Left lung (tissue), 10 donors: Measurements from ENCODE around the gene BAIAP2. TPM values are rescaled to one million over a fixed set of nuclear protein-coding genes. Genes with fewer than 3 reads are reported as not detected.

Source experiments
- ATAC-seq: fragments of 200-7000 bp; cut with Tn5 transposase; one replicate; pipeline ENCODE4 v1.9.1; 2020; ENCODE audit warnings: moderate library complexity
- DNase-seq, 4 donors: peaks; one replicate each; pipeline ENCODE4 v3.0.0-alpha.2; 2013 to 2020
- H3K27ac ChIP-seq, 2 donors: fragments of 200-600 bp; sonication (generic) in 1 of 2; one replicate each; pipeline versions ENCODE4 v1.5.0 to v1.8.0; 2020 to 2021
- H3K27me3 ChIP-seq, 2 donors: fragments of 200-600 bp; sonication (generic) in 1 of 2; one replicate each; pipeline versions ENCODE4 v1.5.0 to v1.8.0; 2020 to 2021
- H3K36me3 ChIP-seq, 2 donors: fragments of 200-600 bp; sonication (generic) in 1 of 2; one replicate each; pipeline versions ENCODE4 v1.5.0 to v1.8.0; 2020 to 2021
- H3K4me1 ChIP-seq, 2 donors: fragments of 200-600 bp; one replicate each; pipeline ENCODE4 v1.8.0; 2021
- H3K4me3 ChIP-seq, 2 donors: fragments of 200-600 bp; sonication (generic) in 1 of 2; one replicate each; pipeline versions ENCODE4 v1.5.0 to v1.8.0; 2020 to 2021; ENCODE audit warnings: mild to moderate bottlenecking in 1 of 2
- H3K9me3 ChIP-seq, 2 donors: fragments of 200-600 bp; sonication (generic) in 1 of 2; one replicate each; pipeline versions ENCODE4 v1.5.0 to v1.8.0; 2020 to 2021
- CTCF ChIP-seq, 2 donors: fragments of 200-600 bp; sonication (generic) in 1 of 2; IDR thresholded peaks; one replicate each; pipeline versions ENCODE4 v1.5.0 to v1.8.0; 2021; ENCODE audit warnings: antibody characterized with exemption in 2 of 2
- intact Hi-C, 2 donors: fragments of 100-400 bp; cut with DNase I; formaldehyde crosslinking; loops; one replicate each; pipeline versions ENCODE4 v1.11.2 to v1.14.2; 2022
- polyA plus RNA-seq, 6 donors: library from polyadenylated mRNA; unstranded; fragments of 120-200 nt; gene quantifications; one replicate each; pipeline ENCODE4 v1.2.1, GENCODE V29; 2013; ENCODE audit not compliant: insufficient read length in 6 of 6
- total RNA-seq, 2 donors: library from RNA; stranded (reverse); fragmentation: NEBNext Ultra II Directional; extraction: Animal tissue kit (Norgen Biotek cat#: 25700); gene quantifications; one replicate each; pipeline ENCODE4 v1.2.1, GENCODE V29; 2021
- donor health status: DM: no; HTN: yes; CAD: no.
- donor health status: DM: no; HTN: no; CAD: no.

BAIAP2 gene
- total and polyA plus RNA-seq, 8 donors, result 40.9 to 135 (median 52.6) TPM

DNA sequence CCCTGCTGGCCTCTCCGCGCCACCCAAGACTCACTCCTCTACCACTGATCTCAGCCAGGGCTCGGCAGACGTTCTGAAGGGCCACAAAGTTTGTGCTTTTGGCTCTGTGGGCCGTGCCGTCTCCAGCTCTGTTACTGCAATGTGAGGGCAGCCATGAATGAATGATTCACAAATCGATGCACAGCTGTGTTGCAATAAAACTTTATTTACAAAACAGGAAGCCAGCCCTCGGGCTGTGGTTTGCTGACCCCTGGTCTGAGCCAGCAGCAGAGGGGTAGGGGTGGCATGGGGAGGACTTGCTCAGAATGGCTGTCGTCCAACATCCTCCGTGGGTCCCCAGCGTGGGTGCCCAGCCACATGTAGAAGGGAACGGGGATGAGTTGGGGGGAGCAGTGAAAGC is 67.4 kb downstream of the BAIAP2 start:
- no peaks in the 10 kb centered on the region for H3K27me3 ChIP-seq
- ATAC-seq (no peak), DNase-seq (no peak)
- H3K9me3 ChIP-seq, result no peaks in the 10 kb centered on the region
- no peak overlapping the region for H3K27ac ChIP-seq
- peaks cover 0 to 67% of the 10 kb centered on the region in 2 donors for H3K36me3 ChIP-seq
- TF ChIP-seq CTCF (IDR thresholded peaks at IDR 0.05), result no peak
- no peak overlapping the region for H3K4me3 ChIP-seq
- intact Hi-C loops, result loop anchor here in 1 of 2 donors (5.0 kb wide), 1 partner anchor 115 kb away; no protein-coding TSS in a partner anchor
- peaks cover 9 to 20% of the 10 kb centered on the region in 2 donors for H3K4me1 ChIP-seq

GRCh38 chr17:81102869-81103268 is 67.9 kb downstream of the BAIAP2 start:
- no peak for DNase-seq
- intact Hi-C loops, result loop anchor here in 1 of 2 donors (5.0 kb wide), 1 partner anchor 116 kb away; no protein-coding TSS in a partner anchor
- TF ChIP-seq CTCF (IDR thresholded peaks at IDR 0.05), result no peak
- no peak overlapping the region for H3K27ac ChIP-seq
- no peaks in the 10 kb centered on the region for H3K27me3 ChIP-seq
- H3K9me3 ChIP-seq, result no peaks in the 10 kb centered on the region
- H3K4me3 ChIP-seq, result no peak overlapping the region
- H3K4me1 ChIP-seq, result peaks cover 4 to 15% of the 10 kb centered on the region in 2 donors
- ATAC-seq, result no peak
- H3K36me3 ChIP-seq, result peaks cover 0 to 72% of the 10 kb centered on the region in 2 donors

DNA sequence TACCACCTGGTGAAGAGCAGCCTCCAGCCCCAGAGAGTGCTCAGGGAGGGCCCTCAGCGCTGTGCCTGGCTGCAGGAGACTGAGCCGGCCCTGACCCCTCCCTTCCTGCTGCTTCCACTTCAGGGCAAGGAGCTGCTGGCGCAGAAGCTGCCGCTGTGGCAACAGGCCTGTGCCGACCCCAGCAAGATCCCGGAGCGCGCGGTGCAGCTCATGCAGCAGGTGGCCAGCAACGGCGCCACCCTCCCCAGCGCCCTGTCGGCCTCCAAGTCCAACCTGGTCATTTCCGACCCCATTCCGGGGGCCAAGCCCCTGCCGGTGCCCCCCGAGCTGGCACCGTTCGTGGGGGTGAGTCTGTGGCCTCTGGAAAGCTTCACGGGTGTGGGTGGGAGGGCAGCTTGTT is 68.4 kb downstream of the BAIAP2 start:
- no peak overlapping the region for H3K4me3 ChIP-seq
- H3K36me3 ChIP-seq, result peaks cover 0 to 77% of the 10 kb centered on the region in 2 donors
- intact Hi-C loops, result loop anchor here in 1 of 2 donors (5.0 kb wide), 1 partner anchor 116 kb away; no protein-coding TSS in a partner anchor
- H3K27me3 ChIP-seq, result no peaks in the 10 kb centered on the region
- ATAC-seq (no peak), DNase-seq (no peak)
- H3K27ac ChIP-seq, result no peak overlapping the region
- H3K4me1 ChIP-seq, result peaks cover 0 to 12% of the 10 kb centered on the region in 2 donors
- no peak for TF ChIP-seq CTCF (IDR thresholded peaks at IDR 0.05)
- no peaks in the 10 kb centered on the region for H3K9me3 ChIP-seq

GRCh38 chr17:81106716-81107115 is 71.8 kb downstream of the BAIAP2 start:
- no peak overlapping the region for H3K27ac ChIP-seq
- DNase-seq (no peak), ATAC-seq (no peak)
- peaks cover 0 to 88% of the 10 kb centered on the region in 2 donors for H3K36me3 ChIP-seq
- intact Hi-C loops, result no loop called here
- H3K9me3 ChIP-seq, result no peaks in the 10 kb centered on the region
- no peaks in the 10 kb centered on the region for H3K27me3 ChIP-seq
- peaks cover 0 to 5% of the 10 kb centered on the region in 2 donors for H3K4me1 ChIP-seq
- no peak for TF ChIP-seq CTCF (IDR thresholded peaks at IDR 0.05)
- no peak overlapping the region for H3K4me3 ChIP-seq

GRCh38 chr17:81108220-81108619 is 73.3 kb downstream of the BAIAP2 start:
- H3K27ac ChIP-seq, result no peak overlapping the region
- H3K27me3 ChIP-seq, result no peaks in the 10 kb centered on the region
- ATAC-seq, result no peak
- no peak for DNase-seq
- intact Hi-C loops, result no loop called here
- H3K36me3 ChIP-seq, result peaks cover 0 to 95% of the 10 kb centered on the region in 2 donors
- no peak overlapping the region for H3K4me3 ChIP-seq
- TF ChIP-seq CTCF (IDR thresholded peaks at IDR 0.05), result no peak
- no peaks in the 10 kb centered on the region for H3K4me1 ChIP-seq
- H3K9me3 ChIP-seq, result no peaks in the 10 kb centered on the region
